Stomach smooth muscle (tissue), 2 donors: ENCODE data around the gene FTO.

Source experiments
- H3K27ac ChIP-seq: one replicate; pipeline ENCODE4 v1.7.0; 2013; ENCODE audit warnings: mild to moderate bottlenecking, low read length, inconsistent platforms
- H3K27me3 ChIP-seq, 2 donors: one replicate each; pipeline ENCODE4 v1.7.0; 2013; ENCODE audit warnings: low read length in 2 of 2; ENCODE audit not compliant: insufficient read depth in 2 of 2, control insufficient read depth in 1 of 2
- H3K36me3 ChIP-seq, 2 donors: one replicate each; pipeline ENCODE4 v1.7.0; 2013; ENCODE audit warnings: low read length in 2 of 2; ENCODE audit not compliant: control insufficient read depth in 2 of 2, insufficient read depth in 2 of 2
- H3K4me1 ChIP-seq: one replicate; pipeline ENCODE4 v1.7.0; 2013; ENCODE audit warnings: low read length; ENCODE audit not compliant: control insufficient read depth, insufficient read depth
- H3K4me3 ChIP-seq, 2 donors: one replicate each; pipeline ENCODE4 v1.7.0; 2013; ENCODE audit warnings: low read length in 2 of 2
- H3K9ac ChIP-seq, 2 donors: one replicate each; pipeline ENCODE4 v1.7.0; 2013; ENCODE audit warnings: low read length in 2 of 2, mild to moderate bottlenecking in 1 of 2
- H3K9me3 ChIP-seq, 2 donors: one replicate each; pipeline ENCODE4 v1.7.0; 2013; ENCODE audit warnings: low read length in 2 of 2; ENCODE audit not compliant: control insufficient read depth in 2 of 2
- donor health status: healthy.
- donor health status: Pancreatic carcinoma.

The FTO gene

GRCh38 chr16:54033747-54034146, 329.8 kb downstream of the FTO start:
- H3K27ac ChIP-seq, result no peak overlapping the region
- no peaks in the 10 kb centered on the region for H3K36me3 ChIP-seq
- H3K9ac ChIP-seq, result no peak overlapping the region
- no peak overlapping the region for H3K4me3 ChIP-seq
- no peaks in the 10 kb centered on the region for H3K27me3 ChIP-seq
- H3K9me3 ChIP-seq, result no peaks in the 10 kb centered on the region
- no peaks in the 10 kb centered on the region for H3K4me1 ChIP-seq

GRCh38 chr16:54034684-54035083, 330.7 kb downstream of the FTO start:
- H3K27ac ChIP-seq, result no peak overlapping the region
- H3K9me3 ChIP-seq, result no peaks in the 10 kb centered on the region
- H3K4me3 ChIP-seq, result no peak overlapping the region
- peaks cover 0 to 2% of the 10 kb centered on the region in 2 donors for H3K36me3 ChIP-seq
- no peak overlapping the region for H3K9ac ChIP-seq
- no peaks in the 10 kb centered on the region for H3K27me3 ChIP-seq
- no peaks in the 10 kb centered on the region for H3K4me1 ChIP-seq

GRCh38 chr16:54040480-54040879, 336.5 kb downstream of the FTO start:
- H3K9me3 ChIP-seq, result no peaks in the 10 kb centered on the region
- no peaks in the 10 kb centered on the region for H3K27me3 ChIP-seq
- H3K36me3 ChIP-seq, result peaks cover 0 to 2% of the 10 kb centered on the region in 2 donors
- H3K9ac ChIP-seq, result no peak overlapping the region
- H3K4me3 ChIP-seq, result no peak overlapping the region
- no peaks in the 10 kb centered on the region for H3K4me1 ChIP-seq
- no peak overlapping the region for H3K27ac ChIP-seq

GRCh38 chr16:54040975-54041374, 337.0 kb downstream of the FTO start:
- H3K9ac ChIP-seq, result no peak overlapping the region
- H3K27me3 ChIP-seq, result no peaks in the 10 kb centered on the region

GRCh38 chr16:54048586-54049495, 344.9 kb downstream of the FTO start:
- H3K4me3 ChIP-seq, result no peak overlapping the region
- no peaks in the 10 kb centered on the region for H3K27me3 ChIP-seq
- no peak overlapping the region for H3K27ac ChIP-seq
- no peak overlapping the region for H3K9ac ChIP-seq
- H3K9me3 ChIP-seq, result no peaks in the 10 kb centered on the region
- H3K36me3 ChIP-seq, result no peaks in the 10 kb centered on the region
- no peaks in the 10 kb centered on the region for H3K4me1 ChIP-seq

More at GRCh38 chr16:54040975-54041374, 337.0 kb downstream of the FTO start:
- Histone ChIP-seq H3K36me3 (peaks cover 0 to 2% of the 10 kb centered on the region in 2 donors), H3K27ac (no peak overlapping the region), H3K4me3 (no peak overlapping the region), H3K4me1 (no peaks in the 10 kb centered on the region), H3K9me3 (no peaks in the 10 kb centered on the region)

GRCh38 chr16:54049591-54050458, 345.9 kb downstream of the FTO start:
- H3K4me1 ChIP-seq, result no peaks in the 10 kb centered on the region
- no peak overlapping the region for H3K27ac ChIP-seq
- H3K9ac ChIP-seq, result no peak overlapping the region
- no peaks in the 10 kb centered on the region for H3K27me3 ChIP-seq
- no peaks in the 10 kb centered on the region for H3K9me3 ChIP-seq
- H3K4me3 ChIP-seq, result no peak overlapping the region
- H3K36me3 ChIP-seq, result no peaks in the 10 kb centered on the region

GRCh38 chr16:54050459-54051210, 346.7 kb downstream of the FTO start:
- Histone ChIP-seq H3K27me3 (no peaks in the 10 kb centered on the region), H3K4me3 (no peak overlapping the region), H3K9me3 (no peaks in the 10 kb centered on the region), H3K9ac (no peak overlapping the region), H3K27ac (no peak overlapping the region), H3K4me1 (no peaks in the 10 kb centered on the region), H3K36me3 (no peaks in the 10 kb centered on the region)

GRCh38 chr16:54051821-54052220, 347.9 kb downstream of the FTO start:
- no peak overlapping the region for H3K4me3 ChIP-seq
- no peak overlapping the region for H3K27ac ChIP-seq
- no peaks in the 10 kb centered on the region for H3K4me1 ChIP-seq
- no peaks in the 10 kb centered on the region for H3K9me3 ChIP-seq
- no peak overlapping the region for H3K9ac ChIP-seq
- no peaks in the 10 kb centered on the region for H3K36me3 ChIP-seq
- no peaks in the 10 kb centered on the region for H3K27me3 ChIP-seq

- Histone ChIP-seq H3K4me1 (no peaks in the 10 kb centered on the region), H3K9ac (no peak overlapping the region), H3K27ac (no peak overlapping the region), H3K27me3 (no peaks in the 10 kb centered on the region), H3K4me3 (no peak overlapping the region), H3K9me3 (no peaks in the 10 kb centered on the region), H3K36me3 (peaks cover 0 to 2% of the 10 kb centered on the region in 2 donors)
These were observed 348.3 kb downstream of the FTO start for GRCh38 chr16:54052271-54052670.
